ENCODE results near the gene SH3BGRL.

Gene SH3BGRL

GRCh38 chrX:81201671-81202455 lies at the start of gene SH3BGRL, which contains the start of gene HMGN5:
Gene SH3BGRL, plus strand, starts transcription at chrX:81202102. Its CDS starts 99 bp downstream, at chrX:81202201.
Gene HMGN5, minus strand, starts transcription at chrX:81201913. Its CDS starts 80,364 bp downstream, at chrX:81121549.
- DNase-seq: peak; percentile 87

GRCh38 chrX:81168391-81168790 lies 33.5 kb upstream of the SH3BGRL start:
- DNase-seq: no peak

- peak; percentile 17 for DNase-seq
Observed at GRCh38 chrX:81174286-81174685, 27.6 kb upstream of the SH3BGRL start.

- no peak for DNase-seq
Observed at GRCh38 chrX:81195259-81195658, 6.6 kb upstream of the SH3BGRL start.

- peak; percentile 14 for DNase-seq
Observed at GRCh38 chrX:81195712-81196111, 6.2 kb upstream of the SH3BGRL start.

GRCh38 chrX:81201071-81201470 lies 831 bp upstream of the SH3BGRL start:
- peak; percentile 9 for DNase-seq

- peak; percentile 38 for DNase-seq
Observed at GRCh38 chrX:81202456-81202819, 536 bp downstream of the SH3BGRL start.

- no peak for DNase-seq
Observed at GRCh38 chrX:81202943-81203342, 1.0 kb downstream of the SH3BGRL start.

- no peak for DNase-seq
Observed at GRCh38 chrX:81205551-81205950, 3.6 kb downstream of the SH3BGRL start.

GRCh38 chrX:81206476-81206875 lies 4.6 kb downstream of the SH3BGRL start:
- no peak for DNase-seq

- no peak for DNase-seq
Observed at GRCh38 chrX:81208916-81209315, 7.0 kb downstream of the SH3BGRL start.

GRCh38 chrX:81215685-81216084 lies 13.8 kb downstream of the SH3BGRL start:
- no peak for DNase-seq

- DNase-seq: no peak
Observed at GRCh38 chrX:81229229-81229628, 27.3 kb downstream of the SH3BGRL start.

GRCh38 chrX:81229901-81230300 lies 28.0 kb downstream of the SH3BGRL start:
- no peak for DNase-seq

- no peak for DNase-seq
Observed at GRCh38 chrX:81231476-81231875, 29.6 kb downstream of the SH3BGRL start.

GRCh38 chrX:81232218-81232617 lies 30.3 kb downstream of the SH3BGRL start:
- DNase-seq: no peak

- DNase-seq: no peak
Observed at GRCh38 chrX:81237516-81237915, 35.6 kb downstream of the SH3BGRL start.

GRCh38 chrX:81238166-81238565 lies 36.3 kb downstream of the SH3BGRL start:
- DNase-seq: no peak

GRCh38 chrX:81240701-81241331 lies 38.9 kb downstream of the SH3BGRL start:
- DNase-seq: no peak

- DNase-seq: no peak
Observed at GRCh38 chrX:81241753-81242152, 39.9 kb downstream of the SH3BGRL start.

GRCh38 chrX:81255876-81256275 lies 54.0 kb downstream of the SH3BGRL start:
- DNase-seq: no peak

- DNase-seq: no peak
Observed at GRCh38 chrX:81257817-81258216, 55.9 kb downstream of the SH3BGRL start.

- peak; percentile 83 for DNase-seq
Observed at GRCh38 chrX:81259020-81259713, 57.3 kb downstream of the SH3BGRL start.

All from HCEC 1CT (cell line).